ENCODE results near the gene LSM3. TPM values are rescaled to one million over a fixed set of nuclear protein-coding genes. Genes with fewer than 3 reads are reported as not detected.

Gene LSM3
- total RNA-seq, 1 donor from 2014 or later, result 12.4 TPM

DNA sequence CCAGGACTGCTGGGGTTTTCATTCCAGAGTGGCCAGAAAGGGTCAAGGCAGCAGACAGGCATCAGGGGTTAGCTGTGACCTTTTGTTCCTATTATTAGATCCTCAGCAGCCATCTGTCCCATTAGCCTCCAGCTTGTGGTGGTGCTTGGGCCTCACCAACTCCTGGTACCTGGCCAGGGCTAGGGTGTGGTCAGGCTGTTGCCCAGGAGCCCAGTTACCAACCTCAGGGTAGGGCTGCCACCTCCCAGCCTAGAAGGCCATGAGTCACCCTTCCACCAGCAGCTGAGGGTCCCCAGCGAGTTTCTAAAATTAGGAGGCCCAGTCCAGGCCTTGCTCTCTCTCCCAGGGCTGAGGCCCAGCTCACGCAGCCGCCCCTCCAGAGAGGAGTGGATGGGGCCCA is 41.6 kb upstream of the LSM3 start:
- DNase-seq (ENCODE audit: extremely low spot score, unreplicated experiment), result no peak
- peaks cover 8% of the 10 kb centered on the region for H3K36me3 Mint-ChIP-seq
- no peak overlapping the region for H3K4me3 Mint-ChIP-seq
- H3K9me3 Mint-ChIP-seq, result no peaks in the 10 kb centered on the region
- H3K27ac Mint-ChIP-seq, result no peak overlapping the region
- no peaks in the 10 kb centered on the region for H3K4me1 Mint-ChIP-seq (ENCODE audit: unreplicated experiment)
- no peaks in the 10 kb centered on the region for H3K27me3 Mint-ChIP-seq
- TF ChIP-seq, protein P1, sequence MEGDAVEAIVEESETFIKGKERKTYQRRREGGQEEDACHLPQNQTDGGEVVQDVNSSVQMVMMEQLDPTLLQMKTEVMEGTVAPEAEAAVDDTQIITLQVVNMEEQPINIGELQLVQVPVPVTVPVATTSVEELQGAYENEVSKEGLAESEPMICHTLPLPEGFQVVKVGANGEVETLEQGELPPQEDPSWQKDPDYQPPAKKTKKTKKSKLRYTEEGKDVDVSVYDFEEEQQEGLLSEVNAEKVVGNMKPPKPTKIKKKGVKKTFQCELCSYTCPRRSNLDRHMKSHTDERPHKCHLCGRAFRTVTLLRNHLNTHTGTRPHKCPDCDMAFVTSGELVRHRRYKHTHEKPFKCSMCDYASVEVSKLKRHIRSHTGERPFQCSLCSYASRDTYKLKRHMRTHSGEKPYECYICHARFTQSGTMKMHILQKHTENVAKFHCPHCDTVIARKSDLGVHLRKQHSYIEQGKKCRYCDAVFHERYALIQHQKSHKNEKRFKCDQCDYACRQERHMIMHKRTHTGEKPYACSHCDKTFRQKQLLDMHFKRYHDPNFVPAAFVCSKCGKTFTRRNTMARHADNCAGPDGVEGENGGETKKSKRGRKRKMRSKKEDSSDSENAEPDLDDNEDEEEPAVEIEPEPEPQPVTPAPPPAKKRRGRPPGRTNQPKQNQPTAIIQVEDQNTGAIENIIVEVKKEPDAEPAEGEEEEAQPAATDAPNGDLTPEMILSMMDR (conservative IDR thresholded peaks at IDR 0.05), result no peak

DNA sequence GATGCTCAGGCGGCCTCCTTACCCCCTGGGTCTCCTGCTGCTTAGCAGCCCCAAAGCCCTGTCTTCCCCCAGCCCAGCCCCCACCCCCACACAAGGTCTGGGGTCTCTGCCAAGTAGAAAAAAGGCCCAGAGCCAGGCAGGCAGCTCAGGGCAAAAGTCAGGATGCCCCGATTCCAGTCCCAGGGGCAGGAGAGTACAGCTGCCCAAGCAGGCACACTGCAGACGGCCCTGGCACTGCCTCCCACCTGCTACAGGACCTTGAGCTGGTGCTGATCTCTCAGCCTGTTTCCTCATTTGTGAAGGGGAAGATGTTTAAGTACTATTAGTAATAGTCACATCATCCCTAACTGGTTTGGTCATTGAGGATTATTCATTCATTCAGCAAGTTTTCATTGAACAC is 41.2 kb upstream of the LSM3 start:
- no peaks in the 10 kb centered on the region for H3K27me3 Mint-ChIP-seq
- no peaks in the 10 kb centered on the region for H3K9me3 Mint-ChIP-seq
- peaks cover under 1% of the 10 kb centered on the region for H3K4me1 Mint-ChIP-seq (ENCODE audit: unreplicated experiment)
- peaks cover 9% of the 10 kb centered on the region for H3K36me3 Mint-ChIP-seq
- H3K4me3 Mint-ChIP-seq, result no peak overlapping the region
- DNase-seq (ENCODE audit: extremely low spot score, unreplicated experiment), result no peak
- H3K27ac Mint-ChIP-seq, result no peak overlapping the region
- TF ChIP-seq, protein P1 (conservative IDR thresholded peaks at IDR 0.05), result no peak

DNA sequence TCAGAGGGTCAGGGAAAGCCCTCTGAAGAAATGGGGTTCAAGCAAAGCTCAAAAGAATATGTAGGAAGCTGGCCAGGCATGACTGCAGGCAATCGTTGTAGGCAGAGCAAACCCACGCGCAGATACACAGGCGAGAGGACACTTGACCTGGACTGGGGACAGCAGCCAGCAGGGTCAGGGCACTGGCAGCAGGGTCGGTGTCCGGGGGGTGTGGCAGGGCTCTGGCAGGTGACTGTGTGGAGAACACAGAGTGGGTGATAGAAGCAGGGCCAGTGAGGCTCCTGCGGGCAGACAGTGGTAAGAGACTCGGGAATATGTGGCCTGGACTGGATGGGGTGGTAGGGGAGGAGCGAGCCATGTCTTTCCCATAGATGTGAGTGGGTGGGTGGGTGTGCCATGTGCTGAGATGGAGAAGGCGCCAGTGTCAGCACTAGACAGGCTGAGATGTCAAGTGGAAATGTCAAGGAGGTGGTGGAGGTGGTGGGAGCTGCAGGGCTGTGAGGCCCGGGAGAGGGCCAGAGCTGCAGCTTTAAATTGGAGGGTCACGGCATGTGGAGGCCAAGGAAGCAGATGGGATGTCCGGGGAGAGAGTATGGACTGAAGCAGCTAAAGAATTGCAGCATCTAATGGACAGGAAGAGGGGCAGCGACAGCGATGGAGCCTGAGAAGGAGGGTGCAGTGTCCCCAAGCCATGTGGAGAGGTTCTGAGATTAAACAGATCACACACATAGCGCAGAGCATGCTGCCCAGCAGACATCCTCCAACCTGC is 40.3 kb upstream of the LSM3 start:
- H3K4me3 Mint-ChIP-seq, result no peak overlapping the region
- no peak overlapping the region for H3K27ac Mint-ChIP-seq
- peaks cover 8% of the 10 kb centered on the region for H3K4me1 Mint-ChIP-seq (ENCODE audit: unreplicated experiment)
- DNase-seq (ENCODE audit: extremely low spot score, unreplicated experiment), result no peak
- TF ChIP-seq, protein P1 (conservative IDR thresholded peaks at IDR 0.05), result no peak
- peaks cover 9% of the 10 kb centered on the region for H3K36me3 Mint-ChIP-seq
- H3K9me3 Mint-ChIP-seq, result no peaks in the 10 kb centered on the region
- H3K27me3 Mint-ChIP-seq, result no peaks in the 10 kb centered on the region

DNA sequence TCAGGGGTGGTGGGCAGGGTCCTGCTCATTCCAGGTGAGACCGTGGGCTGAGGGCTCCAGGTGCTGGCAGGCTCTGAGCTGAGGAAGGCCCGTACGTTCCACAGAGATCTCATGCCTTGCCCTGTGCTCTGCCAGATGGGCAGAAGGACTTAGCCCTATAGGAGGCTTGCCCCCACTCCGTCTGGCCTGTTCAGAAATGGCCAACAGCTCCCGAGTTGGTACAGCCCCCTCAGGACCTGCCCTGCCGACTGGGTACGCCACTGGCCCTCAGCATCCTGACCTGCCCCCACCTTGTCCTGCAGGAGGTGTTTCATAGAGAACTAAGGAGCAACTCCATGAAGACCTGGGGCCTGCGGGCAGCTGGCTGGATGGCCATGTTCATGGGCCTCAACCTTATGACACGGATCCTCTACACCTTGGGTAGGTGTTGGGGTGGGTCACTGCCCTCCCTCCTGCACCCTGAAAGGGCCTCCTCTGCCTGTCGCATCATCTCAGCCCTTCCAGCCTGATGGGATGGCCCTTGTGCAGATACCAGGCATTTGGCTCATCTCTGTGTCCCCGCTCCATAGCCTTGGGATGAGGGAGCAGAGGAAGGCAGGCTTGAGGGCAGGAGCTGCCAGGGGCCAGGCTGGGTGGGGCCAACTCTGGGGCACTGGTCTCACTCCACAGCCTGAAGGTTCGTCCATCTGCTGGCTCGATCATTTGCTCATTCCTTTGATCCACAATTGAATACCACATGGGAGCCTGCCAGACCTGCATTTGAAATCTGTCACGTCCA is 39.5 kb upstream of the LSM3 start:
- TF ChIP-seq, protein P1 (conservative IDR thresholded peaks at IDR 0.05), result no peak
- Mint-ChIP-seq H3K9me3 (no peaks in the 10 kb centered on the region), H3K27ac (no peak overlapping the region), H3K36me3 (peaks cover 9% of the 10 kb centered on the region), H3K4me1 (ENCODE audit: unreplicated experiment) (peaks cover 9% of the 10 kb centered on the region), H3K27me3 (no peaks in the 10 kb centered on the region), H3K4me3 (no peak overlapping the region)
- no peak for DNase-seq (ENCODE audit: extremely low spot score, unreplicated experiment)

DNA sequence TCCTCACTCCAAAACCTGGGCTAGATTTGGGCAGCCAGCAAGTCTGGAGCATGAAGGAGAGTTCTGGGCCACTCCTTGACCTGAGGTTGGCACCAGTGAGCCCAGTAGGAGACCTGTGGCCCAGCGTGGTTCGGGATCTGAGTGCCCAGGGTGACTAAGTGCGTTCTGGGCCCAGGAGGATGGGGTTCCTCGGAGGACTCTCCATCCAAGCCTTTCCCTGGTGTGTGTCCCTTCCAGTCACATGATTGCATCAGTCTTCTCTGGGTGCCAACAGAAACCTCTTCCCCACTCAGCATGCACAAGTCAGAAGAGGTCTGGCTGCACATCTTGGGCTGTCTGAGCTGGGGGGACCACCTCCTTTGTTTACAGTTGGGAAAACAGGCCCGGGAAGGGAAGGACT is 38.8 kb upstream of the LSM3 start:
- peaks cover 15% of the 10 kb centered on the region for H3K4me1 Mint-ChIP-seq (ENCODE audit: unreplicated experiment)
- H3K27ac Mint-ChIP-seq, result no peak overlapping the region
- H3K36me3 Mint-ChIP-seq, result peaks cover 11% of the 10 kb centered on the region

More for the DNA sequence above, 38.8 kb upstream of the LSM3 start:
- no peaks in the 10 kb centered on the region for H3K9me3 Mint-ChIP-seq
- TF ChIP-seq, protein P1 (conservative IDR thresholded peaks at IDR 0.05), result no peak
- H3K4me3 Mint-ChIP-seq, result no peak overlapping the region
- no peaks in the 10 kb centered on the region for H3K27me3 Mint-ChIP-seq
- DNase-seq (ENCODE audit: extremely low spot score, unreplicated experiment), result no peak
